OCI-LY7 (cell line): ENCODE data around the gene PHF19.

ENCODE experiments used
- EZH2phosphoT487 ChIP-seq: fragments of 200-600 bp; sonication (generic); IDR thresholded peaks from 2 replicates; pipeline ENCODE4 v1.6.1; 2018; ENCODE audit warnings: low read depth, borderline replicate concordance, mild to moderate bottlenecking, mixed run types, antibody characterized with exemption, low read length, moderate library complexity, mixed read lengths
- TF ChIP-seq, protein P1 (sequence below): fragments of 200-600 bp; sonication (generic); conservative IDR thresholded peaks from 2 replicates; pipeline ENCODE4 v1.5.1; 2014; ENCODE audit warnings: mild to moderate bottlenecking, antibody characterized with exemption, low read length, moderate library complexity, mixed read lengths

DNA sequence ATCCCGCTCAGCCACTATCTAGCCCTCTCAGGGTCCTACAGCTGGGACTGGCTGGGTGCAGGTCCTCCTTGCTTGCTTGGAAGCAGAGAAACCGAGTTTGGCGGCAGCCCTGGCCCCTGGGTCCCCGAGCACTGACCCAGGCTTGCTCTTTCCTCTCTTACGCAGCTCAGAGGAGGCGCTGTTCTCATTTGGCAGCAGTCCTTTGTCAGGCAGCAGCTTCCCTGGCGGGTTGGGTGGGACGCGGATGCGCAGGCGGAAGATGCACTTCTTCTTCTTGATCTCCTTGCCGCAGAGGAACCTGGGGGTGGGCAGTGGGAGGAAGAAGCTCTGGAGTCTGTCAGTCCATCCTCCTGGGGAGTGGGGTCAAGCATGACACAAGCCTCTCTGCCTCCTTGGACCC is 14.5 kb downstream of the PHF19 start:
- TF ChIP-seq, protein P1, sequence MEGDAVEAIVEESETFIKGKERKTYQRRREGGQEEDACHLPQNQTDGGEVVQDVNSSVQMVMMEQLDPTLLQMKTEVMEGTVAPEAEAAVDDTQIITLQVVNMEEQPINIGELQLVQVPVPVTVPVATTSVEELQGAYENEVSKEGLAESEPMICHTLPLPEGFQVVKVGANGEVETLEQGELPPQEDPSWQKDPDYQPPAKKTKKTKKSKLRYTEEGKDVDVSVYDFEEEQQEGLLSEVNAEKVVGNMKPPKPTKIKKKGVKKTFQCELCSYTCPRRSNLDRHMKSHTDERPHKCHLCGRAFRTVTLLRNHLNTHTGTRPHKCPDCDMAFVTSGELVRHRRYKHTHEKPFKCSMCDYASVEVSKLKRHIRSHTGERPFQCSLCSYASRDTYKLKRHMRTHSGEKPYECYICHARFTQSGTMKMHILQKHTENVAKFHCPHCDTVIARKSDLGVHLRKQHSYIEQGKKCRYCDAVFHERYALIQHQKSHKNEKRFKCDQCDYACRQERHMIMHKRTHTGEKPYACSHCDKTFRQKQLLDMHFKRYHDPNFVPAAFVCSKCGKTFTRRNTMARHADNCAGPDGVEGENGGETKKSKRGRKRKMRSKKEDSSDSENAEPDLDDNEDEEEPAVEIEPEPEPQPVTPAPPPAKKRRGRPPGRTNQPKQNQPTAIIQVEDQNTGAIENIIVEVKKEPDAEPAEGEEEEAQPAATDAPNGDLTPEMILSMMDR = no peak
- no peak for TF ChIP-seq EZH2phosphoT487
